ENCODE measurements around the gene ANKRD10.

ANKRD10 gene

GRCh38 chr13:110885966-110886869 lies 28.7 kb downstream of the ANKRD10 start:
- no peak for DNase-seq (ENCODE audit: low spot score)

GRCh38 chr13:110885516-110885915 lies 29.4 kb downstream of the ANKRD10 start:
- no peak for DNase-seq (ENCODE audit: low spot score)

GRCh38 chr13:110884517-110884916 lies 30.4 kb downstream of the ANKRD10 start:
- no peak for DNase-seq (ENCODE audit: low spot score)

- DNase-seq (ENCODE audit: low spot score), result no peak
Measured at GRCh38 chr13:110883542-110883941, 31.3 kb downstream of the ANKRD10 start.

- DNase-seq (ENCODE audit: low spot score), result no peak
Measured at GRCh38 chr13:110882972-110883371, 31.9 kb downstream of the ANKRD10 start.

- no peak for DNase-seq (ENCODE audit: low spot score)
Measured at GRCh38 chr13:110881839-110882627, 32.8 kb downstream of the ANKRD10 start.

- DNase-seq (ENCODE audit: low spot score), result no peak
Measured at GRCh38 chr13:110880627-110881026, 34.2 kb downstream of the ANKRD10 start.

- DNase-seq (ENCODE audit: low spot score), result no peak
Measured at GRCh38 chr13:110879482-110879881, 35.4 kb downstream of the ANKRD10 start.

- DNase-seq (ENCODE audit: low spot score), result no peak
Measured at GRCh38 chr13:110877737-110878258, 37.1 kb downstream of the ANKRD10 start.

- DNase-seq (ENCODE audit: low spot score), result no peak
Measured at GRCh38 chr13:110876609-110877008, 38.3 kb downstream of the ANKRD10 start.

GRCh38 chr13:110875241-110875640 lies 39.6 kb downstream of the ANKRD10 start:
- no peak for DNase-seq (ENCODE audit: low spot score)

- peak; percentile 72 for DNase-seq (ENCODE audit: low spot score)
Measured at GRCh38 chr13:110874508-110874960, 40.3 kb downstream of the ANKRD10 start.

GRCh38 chr13:110873639-110874507 lies 41.0 kb downstream of the ANKRD10 start:
- no peak for DNase-seq (ENCODE audit: low spot score)

- no peak for DNase-seq (ENCODE audit: low spot score)
Measured at GRCh38 chr13:110872768-110873638, 41.9 kb downstream of the ANKRD10 start.

- DNase-seq (ENCODE audit: low spot score), result peak; percentile 34
Measured at GRCh38 chr13:110872034-110872767, 42.7 kb downstream of the ANKRD10 start.

- DNase-seq (ENCODE audit: low spot score), result peak; percentile 95
Measured at GRCh38 chr13:110869805-110870706, 44.8 kb downstream of the ANKRD10 start.

GRCh38 chr13:110869231-110869804 lies 45.6 kb downstream of the ANKRD10 start:
- DNase-seq (ENCODE audit: low spot score), result no peak

- no peak for DNase-seq (ENCODE audit: low spot score)
Measured at GRCh38 chr13:110868720-110869119, 46.1 kb downstream of the ANKRD10 start.

- DNase-seq (ENCODE audit: low spot score), result no peak
Measured at GRCh38 chr13:110867380-110867779, 47.5 kb downstream of the ANKRD10 start.

Measured in LoVo (cell line).